SK-N-MC (cell line): ENCODE measurements around the gene SBSN.

ENCODE experiments used
- EZH2 ChIP-seq: fragments of 200-600 bp; sonication (generic); IDR thresholded peaks from one replicate; pipeline ENCODE4 v1.6.1; 2017; ENCODE audit warnings: antibody characterized with exemption
- POLR2AphosphoS5 ChIP-seq: IDR thresholded peaks from 2 replicates; pipeline ENCODE4 v1.6.1; 2012; ENCODE audit warnings: mild to moderate bottlenecking, low read depth, low read length, borderline replicate concordance

- no peak for TF ChIP-seq POLR2AphosphoS5
- TF ChIP-seq EZH2 = no peak
These were observed 21.9 kb upstream of the SBSN start for GRCh38 chr19:35549879-35550523.
